Measurements from ENCODE around the gene VPS35L. TPM values are rescaled to one million over a fixed set of nuclear protein-coding genes. Genes with fewer than 3 reads are reported as not detected.

VPS35L gene
- total and polyA plus RNA-seq, 10 of the 15 experiments (the other 5 are each of a cell fraction or from before 2014, with no cell fraction given) = 14.9 to 44.1 (median 26.3) TPM

DNA sequence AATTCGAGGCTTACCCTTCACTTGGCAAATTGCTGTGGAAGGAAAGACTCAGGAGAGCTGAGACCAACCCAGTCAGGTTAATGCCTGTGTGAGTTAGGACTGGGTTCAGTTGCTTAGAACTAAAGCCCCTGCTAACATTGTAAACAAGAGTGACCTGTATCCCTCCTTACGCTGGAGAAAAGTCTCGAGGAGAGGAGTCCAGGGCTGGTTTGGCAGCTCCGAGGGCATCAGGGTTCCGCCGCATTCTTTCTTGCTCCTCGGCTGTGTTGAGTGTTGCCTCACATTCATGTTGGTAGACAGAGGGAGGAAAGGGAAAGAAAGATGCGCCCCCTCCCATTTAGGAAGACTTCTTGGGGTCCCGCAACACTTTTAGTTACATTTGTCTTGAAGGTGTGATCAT is 18.5 kb downstream of the VPS35L start (continued):
- no peak for TF ChIP-seq MEF2B (IDR thresholded peaks at IDR 0.05; ENCODE audit: partially characterized antibody, poor library complexity, severe bottlenecking)
- TF ChIP-seq POLR2A (IDR thresholded peaks at IDR 0.05; ENCODE audit: low read depth, low read length) = no peak
- no peak for TF ChIP-seq BHLHE40 (IDR thresholded peaks at IDR 0.05; ENCODE audit: borderline replicate concordance in 1 of 2, low read depth in 2 of 2, low read length in 1 of 2)
- TF ChIP-seq, protein P1, sequence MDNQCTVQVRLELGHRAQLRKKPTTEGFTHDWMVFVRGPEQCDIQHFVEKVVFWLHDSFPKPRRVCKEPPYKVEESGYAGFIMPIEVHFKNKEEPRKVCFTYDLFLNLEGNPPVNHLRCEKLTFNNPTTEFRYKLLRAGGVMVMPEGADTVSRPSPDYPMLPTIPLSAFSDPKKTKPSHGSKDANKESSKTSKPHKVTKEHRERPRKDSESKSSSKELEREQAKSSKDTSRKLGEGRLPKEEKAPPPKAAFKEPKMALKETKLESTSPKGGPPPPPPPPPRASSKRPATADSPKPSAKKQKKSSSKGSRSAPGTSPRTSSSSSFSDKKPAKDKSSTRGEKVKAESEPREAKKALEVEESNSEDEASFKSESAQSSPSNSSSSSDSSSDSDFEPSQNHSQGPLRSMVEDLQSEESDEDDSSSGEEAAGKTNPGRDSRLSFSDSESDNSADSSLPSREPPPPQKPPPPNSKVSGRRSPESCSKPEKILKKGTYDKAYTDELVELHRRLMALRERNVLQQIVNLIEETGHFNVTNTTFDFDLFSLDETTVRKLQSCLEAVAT (IDR thresholded peaks at IDR 0.05) = no peak
- TF ChIP-seq TBL1XR1 (IDR thresholded peaks at IDR 0.05; ENCODE audit: low read depth, low read length) = no peak
- no peak for TF ChIP-seq RFX5 (IDR thresholded peaks at IDR 0.05; ENCODE audit: low read depth, low read length)
- no peak for TF ChIP-seq NFYB (IDR thresholded peaks at IDR 0.05; ENCODE audit: insufficient read depth, low read depth, low read length)
- TF ChIP-seq SMAD5 (IDR thresholded peaks at IDR 0.05; ENCODE audit: low read depth) = no peak
- TF ChIP-seq, protein P2, sequence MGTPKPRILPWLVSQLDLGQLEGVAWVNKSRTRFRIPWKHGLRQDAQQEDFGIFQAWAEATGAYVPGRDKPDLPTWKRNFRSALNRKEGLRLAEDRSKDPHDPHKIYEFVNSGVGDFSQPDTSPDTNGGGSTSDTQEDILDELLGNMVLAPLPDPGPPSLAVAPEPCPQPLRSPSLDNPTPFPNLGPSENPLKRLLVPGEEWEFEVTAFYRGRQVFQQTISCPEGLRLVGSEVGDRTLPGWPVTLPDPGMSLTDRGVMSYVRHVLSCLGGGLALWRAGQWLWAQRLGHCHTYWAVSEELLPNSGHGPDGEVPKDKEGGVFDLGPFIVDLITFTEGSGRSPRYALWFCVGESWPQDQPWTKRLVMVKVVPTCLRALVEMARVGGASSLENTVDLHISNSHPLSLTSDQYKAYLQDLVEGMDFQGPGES (IDR thresholded peaks at IDR 0.05) = no peak
- no peak for TF ChIP-seq RUNX3 (IDR thresholded peaks at IDR 0.05; ENCODE audit: low read length)
- no peak for TF ChIP-seq IKZF2 (IDR thresholded peaks at IDR 0.05)
- no peak for TF ChIP-seq POLR2AphosphoS5 (IDR thresholded peaks at IDR 0.05; ENCODE audit: low read length)

DNA sequence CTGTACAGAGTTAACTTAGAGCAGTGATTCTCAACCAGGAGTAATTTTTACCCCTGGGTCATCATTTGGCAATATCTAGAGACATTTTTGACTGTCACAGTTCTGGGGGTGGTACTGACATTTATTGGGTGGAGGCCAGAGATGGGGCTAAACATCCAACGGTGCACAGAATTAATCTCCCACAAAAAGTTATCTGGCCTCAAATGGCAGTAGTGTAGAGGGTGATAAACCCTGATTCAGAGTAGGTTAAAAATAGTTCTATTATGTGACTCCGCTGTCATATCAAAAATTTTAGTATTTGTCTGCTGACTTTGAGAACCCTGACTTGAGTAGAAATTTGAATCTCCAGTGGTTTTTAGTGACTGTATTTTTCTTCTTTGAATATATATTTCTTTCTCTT is 19.1 kb downstream of the VPS35L start:
- Histone ChIP-seq H4K20me1 (ENCODE audit: control insufficient read depth, insufficient read depth) (no peaks in the 10 kb centered on the region), H3K4me2 (ENCODE audit: control insufficient read depth, insufficient read depth) (no peak overlapping the region), H3K4me3 (no peak overlapping the region), H3K27ac (ENCODE audit: control insufficient read depth, insufficient read depth) (no peak overlapping the region), H3K9ac (ENCODE audit: control insufficient read depth, insufficient read depth, low read length) (no peak overlapping the region), H3K4me1 (ENCODE audit: control insufficient read depth, insufficient read depth, low read length) (no peaks in the 10 kb centered on the region), H3K27me3 (replicated peaks in 1 of 2; ENCODE audit: control insufficient read depth in 2 of 2, insufficient read depth in 2 of 2, low read length in 1 of 2) (no peaks in the 10 kb centered on the region), H2AFZ (ENCODE audit: control insufficient read depth, low read depth, low read length) (no peak overlapping the region), H3K36me3 (ENCODE audit: control insufficient read depth in 2 of 2, insufficient read depth in 2 of 2, low read length in 1 of 2) (peaks cover 6 to 11% of the 10 kb centered on the region in 2 experiments; a peak in 3 of 4 replicates), H3K79me2 (ENCODE audit: control insufficient read depth, insufficient read depth, low read length) (no peaks in the 10 kb centered on the region), H3K9me3 (replicated peaks; ENCODE audit: control insufficient read depth, insufficient read depth, low read length) (no peaks in the 10 kb centered on the region)
- CTCF ChIA-PET = interaction anchor here (1.0 kb wide), 1 partner anchor 27 kb away, joined by 3 read pairs; no protein-coding TSS in a partner anchor
- RAD21 ChIA-PET (ENCODE audit: unreplicated experiment) = no interaction called here
- WGBS (ENCODE audit: insufficient coverage, insufficient replicate concordance, low lambda C conversion rate, missing lambda C conversion rate) = 100% methylated on average over 2 of the region's 2 CpGs
- SMC1A ChIA-PET (ENCODE audit: uncharacterized antibody, unreplicated experiment) = no interaction called here
- DNase-seq (ENCODE audit: low read depth, low spot score) (no peak), FAIRE-seq (no peak), ATAC-seq (no peak)
- in situ Hi-C loops (cut with MboI) = no loop called here
- BruUV-seq (replicated peaks) = TSS peak; percentile 14
- POLR2A ChIA-PET = no interaction called here
- intact Hi-C loops (cut with micrococcal nuclease; ENCODE audit: unreplicated experiment) = no loop called here
- no peak for TF ChIP-seq PAX5 (IDR thresholded peaks at IDR 0.05; ENCODE audit: borderline replicate concordance, low read depth, low read length)
- TF ChIP-seq IKZF2 (IDR thresholded peaks at IDR 0.05) = no peak
- TF ChIP-seq ZZZ3 (IDR thresholded peaks at IDR 0.05; ENCODE audit: control insufficient read depth, insufficient read length, low read depth) = no peak
- TF ChIP-seq, protein P3, sequence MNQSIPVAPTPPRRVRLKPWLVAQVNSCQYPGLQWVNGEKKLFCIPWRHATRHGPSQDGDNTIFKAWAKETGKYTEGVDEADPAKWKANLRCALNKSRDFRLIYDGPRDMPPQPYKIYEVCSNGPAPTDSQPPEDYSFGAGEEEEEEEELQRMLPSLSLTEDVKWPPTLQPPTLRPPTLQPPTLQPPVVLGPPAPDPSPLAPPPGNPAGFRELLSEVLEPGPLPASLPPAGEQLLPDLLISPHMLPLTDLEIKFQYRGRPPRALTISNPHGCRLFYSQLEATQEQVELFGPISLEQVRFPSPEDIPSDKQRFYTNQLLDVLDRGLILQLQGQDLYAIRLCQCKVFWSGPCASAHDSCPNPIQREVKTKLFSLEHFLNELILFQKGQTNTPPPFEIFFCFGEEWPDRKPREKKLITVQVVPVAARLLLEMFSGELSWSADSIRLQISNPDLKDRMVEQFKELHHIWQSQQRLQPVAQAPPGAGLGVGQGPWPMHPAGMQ (IDR thresholded peaks at IDR 0.05; ENCODE audit: borderline replicate concordance) = no peak
- TF ChIP-seq ASH2L (IDR thresholded peaks at IDR 0.05; ENCODE audit: borderline replicate concordance, low read depth) = no peak
- TF ChIP-seq ZNF384 (IDR thresholded peaks at IDR 0.05; ENCODE audit: borderline replicate concordance, low read depth, low read length) = no peak
- TF ChIP-seq CHD4 (IDR thresholded peaks at IDR 0.05) = no peak
- no peak for TF ChIP-seq SMARCA5 (IDR thresholded peaks at IDR 0.05)
- TF ChIP-seq EED (IDR thresholded peaks at IDR 0.05; ENCODE audit: low read depth) = no peak
- no peak for TF ChIP-seq RFX5 (IDR thresholded peaks at IDR 0.05; ENCODE audit: low read depth, low read length)
- TF ChIP-seq KAT2A (conservative IDR thresholded peaks at IDR 0.05; ENCODE audit: control insufficient read depth, low read depth, low read length) = no peak
